ENCODE measurements around the gene BAZ1B. TPM values are rescaled to one million over a fixed set of nuclear protein-coding genes. Genes with fewer than 3 reads are reported as not detected.
"Not testable (repeated sequence)": the region's sequence is repeated elsewhere in the genome, so short reads cannot be mapped to it uniquely, and the experiment has no call there.

BAZ1B gene
- total RNA-seq, 1 donor from 2014 or later = 60.3 TPM

- Histone ChIP-seq H3K36me3 (ENCODE audit: control insufficient read depth, insufficient read depth, low read length) (no peaks in the 10 kb centered on the region), H3K4me3 (ENCODE audit: low read depth, low read length) (no peak overlapping the region), H3K27me3 (ENCODE audit: control insufficient read depth, insufficient read depth, low read length) (no peaks in the 10 kb centered on the region)
- no peak for DNase-seq (ENCODE audit: low read depth)
- no peak for TF ChIP-seq CTCF (IDR thresholded peaks at IDR 0.05; ENCODE audit: insufficient read depth, low read length, poor library complexity, severe bottlenecking)
These were observed 10.1 kb upstream of the BAZ1B start for GRCh38 chr7:73532224-73532623.

GRCh38 chr7:73530800-73531199 lies 8.7 kb upstream of the BAZ1B start:
- no peak for DNase-seq (ENCODE audit: low read depth)
- H3K4me3 ChIP-seq (ENCODE audit: low read depth, low read length) = no peak overlapping the region
- no peaks in the 10 kb centered on the region for H3K36me3 ChIP-seq (ENCODE audit: control insufficient read depth, insufficient read depth, low read length)
- H3K27me3 ChIP-seq (ENCODE audit: control insufficient read depth, insufficient read depth, low read length) = no peaks in the 10 kb centered on the region
- TF ChIP-seq CTCF (IDR thresholded peaks at IDR 0.05; ENCODE audit: insufficient read depth, low read length, poor library complexity, severe bottlenecking) = no peak

GRCh38 chr7:73526896-73527821 lies 5.1 kb upstream of the BAZ1B start:
- Histone ChIP-seq H3K4me3 (ENCODE audit: low read depth, low read length) (no peak overlapping the region), H3K36me3 (ENCODE audit: control insufficient read depth, insufficient read depth, low read length) (no peaks in the 10 kb centered on the region), H3K27me3 (ENCODE audit: control insufficient read depth, insufficient read depth, low read length) (no peaks in the 10 kb centered on the region)
- DNase-seq (ENCODE audit: low read depth) = no peak
- no peak for TF ChIP-seq CTCF (IDR thresholded peaks at IDR 0.05; ENCODE audit: insufficient read depth, low read length, poor library complexity, severe bottlenecking)

GRCh38 chr7:73526158-73526494 lies 4.0 kb upstream of the BAZ1B start:
- not testable (repeated sequence) for H3K27me3 ChIP-seq (ENCODE audit: control insufficient read depth, insufficient read depth, low read length); DNase-seq (ENCODE audit: low read depth); H3K4me3 ChIP-seq (ENCODE audit: low read depth, low read length); H3K36me3 ChIP-seq (ENCODE audit: control insufficient read depth, insufficient read depth, low read length)

GRCh38 chr7:73521636-73522104 lies 423 bp downstream of the BAZ1B start:
- no peak for DNase-seq (ENCODE audit: low read depth)
- TF ChIP-seq CTCF (IDR thresholded peaks at IDR 0.05; ENCODE audit: insufficient read depth, low read length, poor library complexity, severe bottlenecking) = no peak
- Histone ChIP-seq H3K36me3 (ENCODE audit: control insufficient read depth, insufficient read depth, low read length) (no peaks in the 10 kb centered on the region), H3K4me3 (ENCODE audit: low read depth, low read length) (peak overlapping the region; percentile 51), H3K27me3 (ENCODE audit: control insufficient read depth, insufficient read depth, low read length) (no peaks in the 10 kb centered on the region)

- no peak for TF ChIP-seq CTCF (IDR thresholded peaks at IDR 0.05; ENCODE audit: insufficient read depth, low read length, poor library complexity, severe bottlenecking)
- Histone ChIP-seq H3K27me3 (ENCODE audit: control insufficient read depth, insufficient read depth, low read length) (no peaks in the 10 kb centered on the region), H3K36me3 (ENCODE audit: control insufficient read depth, insufficient read depth, low read length) (no peaks in the 10 kb centered on the region), H3K4me3 (ENCODE audit: low read depth, low read length) (peak overlapping the region; percentile 51)
- no peak for DNase-seq (ENCODE audit: low read depth)
These were observed 1.1 kb downstream of the BAZ1B start for GRCh38 chr7:73520673-73521635.

Data from kidney epithelial cell (primary cell).